HG03565 (cell line): Measurements from ENCODE around the gene RALGPS1.

Experiments
- ATAC-seq: cut with Tn5 transposase; IDR thresholded peaks from one replicate; pipeline ENCODE4 v1.9.1; 2021; ENCODE audit warnings: mild to moderate bottlenecking, moderate library complexity; ENCODE audit not compliant: unreplicated experiment

The RALGPS1 gene

GRCh38 chr9:127182901-127183746 lies 268.5 kb downstream of the RALGPS1 start:
- ATAC-seq, result no peak

DNA sequence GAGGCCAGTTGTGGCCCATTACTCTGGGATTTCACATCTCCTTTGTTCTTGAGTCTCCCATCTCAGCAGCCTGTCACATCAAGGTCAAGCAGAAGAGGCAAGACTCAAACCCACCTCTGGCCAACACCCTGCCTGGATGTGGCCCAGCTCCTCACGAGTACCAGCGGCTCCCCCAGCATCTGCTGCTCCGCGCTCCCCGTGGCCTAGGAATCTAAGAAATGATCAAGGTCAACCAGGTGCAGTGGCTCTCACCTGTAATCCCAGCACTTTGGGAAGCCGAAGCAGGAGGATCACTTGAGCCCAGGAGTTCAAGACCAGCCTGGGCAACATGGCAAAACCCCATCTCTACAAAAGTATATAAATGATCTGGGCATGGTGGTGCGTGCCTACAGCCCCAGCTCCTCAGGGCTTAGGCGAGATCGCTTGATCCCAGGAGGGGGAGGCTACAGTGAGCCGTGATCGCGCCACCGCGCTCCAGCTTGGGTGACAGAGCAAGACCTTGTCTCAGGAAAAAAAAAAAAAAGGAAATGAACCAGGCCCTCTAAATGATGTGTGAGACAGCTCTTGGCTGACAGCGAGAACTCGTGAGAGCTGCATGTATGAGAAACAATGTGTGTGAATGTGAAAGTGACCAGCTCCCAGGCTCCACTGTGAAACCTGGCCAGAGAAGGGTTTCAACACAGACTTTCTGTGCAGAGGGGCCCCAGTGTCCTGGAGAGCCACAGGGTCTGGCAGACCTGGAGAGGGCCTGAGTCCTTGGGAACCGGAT lies 269.4 kb downstream of the RALGPS1 start:
- ATAC-seq, result peak; percentile 60

- no peak for ATAC-seq
Observed at GRCh38 chr9:127184641-127185040, 270.1 kb downstream of the RALGPS1 start.

- no peak for ATAC-seq
Observed at GRCh38 chr9:127185181-127185580, 270.6 kb downstream of the RALGPS1 start.

- ATAC-seq, result no peak
Observed at GRCh38 chr9:127185931-127186781, 271.6 kb downstream of the RALGPS1 start.

- no peak for ATAC-seq
Observed at GRCh38 chr9:127186806-127187205, 272.2 kb downstream of the RALGPS1 start.

DNA sequence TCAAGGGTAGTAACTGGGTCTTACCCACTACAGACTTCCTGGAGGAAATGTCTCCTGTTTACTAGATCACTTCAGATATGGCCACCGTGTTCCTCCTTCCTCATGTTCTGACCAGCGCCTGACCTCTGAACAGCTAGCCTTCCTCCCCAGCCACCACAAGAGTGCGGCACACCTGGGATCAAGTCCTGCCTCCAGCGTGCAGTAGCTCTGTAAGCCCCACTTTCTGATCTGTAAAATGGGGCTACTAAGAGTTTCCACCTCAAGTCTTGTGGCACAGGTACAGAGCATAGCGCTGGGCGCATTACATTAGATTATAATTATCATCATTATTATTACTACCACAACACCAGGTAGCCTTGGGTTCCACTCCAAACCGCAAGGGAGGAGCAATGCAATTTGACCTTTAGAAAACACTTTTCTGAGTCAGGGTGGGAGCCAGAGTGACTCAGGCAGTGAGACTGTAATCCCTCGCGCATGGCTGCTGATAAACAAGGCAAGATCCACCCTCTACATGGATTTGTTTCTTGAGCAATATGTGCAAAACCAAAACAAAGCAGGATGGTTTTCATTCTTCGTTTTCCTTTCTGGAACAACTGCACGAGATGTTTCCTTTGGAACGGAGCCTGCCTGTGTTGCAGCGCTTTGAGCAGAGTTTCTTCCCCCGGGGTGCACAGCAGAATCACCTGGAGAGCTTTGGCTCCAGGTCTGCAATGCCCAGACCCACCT lies 272.8 kb downstream of the RALGPS1 start:
- ATAC-seq, result no peak

GRCh38 chr9:127188396-127188795 lies 273.8 kb downstream of the RALGPS1 start:
- ATAC-seq, result no peak

DNA sequence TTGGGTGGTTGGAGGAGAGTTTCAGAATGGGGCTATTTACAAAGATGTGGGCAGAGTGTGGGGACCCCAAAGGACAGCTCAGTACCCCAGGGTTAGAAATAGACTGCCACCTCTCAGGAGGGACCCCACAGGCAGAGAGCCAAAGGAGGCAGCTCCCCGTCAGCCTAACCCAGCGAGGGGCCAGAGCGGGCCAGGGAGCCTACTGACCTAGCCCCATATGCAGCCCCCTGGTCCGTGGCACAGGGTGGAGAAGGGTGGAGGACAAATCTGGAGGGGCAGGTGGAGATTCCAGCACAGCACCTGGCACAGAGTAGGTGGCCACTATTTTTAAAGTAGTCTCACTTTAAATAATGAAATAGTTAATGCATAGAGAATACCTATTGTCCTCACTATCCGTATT lies 275.0 kb downstream of the RALGPS1 start:
- no peak for ATAC-seq

- ATAC-seq, result no peak
Observed at GRCh38 chr9:127192744-127193143, 278.2 kb downstream of the RALGPS1 start.

- ATAC-seq, result no peak
Observed at GRCh38 chr9:127193483-127193882, 278.9 kb downstream of the RALGPS1 start.

GRCh38 chr9:127194881-127195713 lies 280.5 kb downstream of the RALGPS1 start:
- ATAC-seq, result no peak

GRCh38 chr9:127195976-127196825 lies 281.6 kb downstream of the RALGPS1 start:
- ATAC-seq, result no peak

DNA sequence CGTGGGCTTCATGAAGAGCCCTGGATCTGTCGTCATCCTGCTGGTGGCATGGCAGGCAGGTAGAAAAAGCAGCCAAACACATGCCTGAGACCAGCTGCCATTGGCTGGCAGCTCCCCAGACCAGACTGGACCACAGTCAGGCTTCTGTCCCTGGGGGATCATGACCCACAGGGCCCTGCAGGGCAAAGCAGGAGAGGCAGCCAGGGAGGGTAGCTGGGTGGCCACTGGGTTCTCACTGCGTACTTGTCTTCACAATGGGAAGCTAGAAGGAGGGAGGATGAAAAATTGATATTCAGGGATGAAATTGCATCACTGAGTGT lies 282.2 kb downstream of the RALGPS1 start:
- ATAC-seq, result no peak

DNA sequence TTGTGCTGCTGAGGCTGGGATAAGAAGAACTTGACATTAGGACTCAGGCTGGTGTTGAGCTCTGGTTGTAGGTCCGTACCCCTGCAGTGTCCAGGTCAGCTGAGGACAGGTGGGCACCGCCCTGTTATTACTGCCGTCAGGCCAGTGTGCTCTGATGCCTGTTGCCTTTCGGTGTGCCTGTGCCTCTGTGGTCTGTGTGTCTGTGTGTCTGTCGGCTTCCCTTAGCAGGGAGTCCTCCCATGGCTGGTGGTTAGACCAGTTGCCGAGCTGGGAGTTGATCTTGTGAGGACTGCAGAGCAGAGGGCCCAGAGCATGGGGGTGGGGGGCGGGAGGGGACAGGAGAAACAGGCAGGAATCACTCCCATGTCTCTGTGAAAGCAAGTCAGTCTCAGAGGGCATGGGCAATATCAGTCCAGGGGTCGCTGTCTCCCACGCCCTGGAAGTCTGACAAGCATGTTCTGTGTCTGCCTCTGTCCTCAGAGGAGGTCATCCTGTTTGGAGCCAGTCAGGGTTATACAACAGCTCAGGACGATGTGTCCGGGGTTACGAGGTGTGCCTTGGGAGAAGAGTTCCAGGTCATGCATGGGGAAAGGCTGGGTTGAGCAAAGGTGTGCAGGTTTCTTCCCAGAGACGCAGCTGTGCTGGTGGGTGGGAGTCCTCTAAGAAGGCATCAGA lies 282.7 kb downstream of the RALGPS1 start:
- ATAC-seq, result no peak

DNA sequence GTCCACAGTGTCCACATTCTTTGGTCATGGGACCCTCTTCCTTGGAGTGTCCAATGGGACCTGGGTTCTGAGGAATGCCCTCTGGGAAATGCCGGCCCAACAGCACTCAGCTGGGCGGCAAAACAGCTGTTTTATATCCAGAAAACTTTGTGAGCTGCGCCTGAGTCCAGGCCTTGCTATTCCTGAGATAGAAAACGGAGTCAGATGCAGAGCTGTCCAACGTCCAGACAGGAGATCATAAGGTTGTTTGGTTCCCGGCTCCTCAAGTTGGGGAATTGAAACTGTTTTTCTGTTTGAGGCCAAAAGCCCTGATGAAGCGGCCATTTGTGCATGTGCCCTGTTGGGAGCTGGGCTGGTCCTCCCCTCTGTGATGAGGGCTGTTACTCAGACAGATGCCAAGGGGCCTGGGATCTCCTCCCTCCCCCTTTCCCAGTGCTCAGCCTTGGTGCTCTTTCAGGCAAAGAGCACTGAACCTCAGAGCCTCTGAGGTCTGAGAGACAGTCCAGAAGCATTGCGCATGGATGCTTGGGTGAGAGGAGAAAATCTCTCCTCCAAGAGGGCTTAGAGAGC lies 283.4 kb downstream of the RALGPS1 start:
- no peak for ATAC-seq

- ATAC-seq, result no peak
Observed at GRCh38 chr9:127198587-127198986, 284.0 kb downstream of the RALGPS1 start.
